ENCODE data around the gene GLCCI1. TPM values are rescaled to one million over a fixed set of nuclear protein-coding genes. Genes with fewer than 3 reads are reported as not detected.

The GLCCI1 gene
- total RNA-seq, 1 donor, result 6.9 TPM

- no peak overlapping the region for H3K4me3 ChIP-seq (ENCODE audit: low read depth, low read length)
- no peak for TF ChIP-seq CTCF (IDR thresholded peaks at IDR 0.05; ENCODE audit: insufficient read depth, low read depth, low read length)
- no peak for DNase-seq (ENCODE audit: low read depth)
Measured at GRCh38 chr7:8103282-8103681, 134.7 kb downstream of the GLCCI1 start.

- no peak for DNase-seq (ENCODE audit: low read depth)
- H3K4me3 ChIP-seq (ENCODE audit: low read depth, low read length), result no peak overlapping the region
- no peak for TF ChIP-seq CTCF (IDR thresholded peaks at IDR 0.05; ENCODE audit: insufficient read depth, low read depth, low read length)
Measured at GRCh38 chr7:8105449-8106095, 137.0 kb downstream of the GLCCI1 start.

GRCh38 chr7:8109196-8110022, 140.8 kb downstream of the GLCCI1 start:
- peak; percentile 13 for DNase-seq (ENCODE audit: low read depth)
- H3K4me3 ChIP-seq (ENCODE audit: low read depth, low read length), result no peak overlapping the region
- TF ChIP-seq CTCF (IDR thresholded peaks at IDR 0.05; ENCODE audit: insufficient read depth, low read depth, low read length), result no peak

GRCh38 chr7:8111282-8111960, 142.8 kb downstream of the GLCCI1 start:
- TF ChIP-seq CTCF (IDR thresholded peaks at IDR 0.05; ENCODE audit: insufficient read depth, low read depth, low read length), result no peak
- no peak for DNase-seq (ENCODE audit: low read depth)
- H3K4me3 ChIP-seq (ENCODE audit: low read depth, low read length), result no peak overlapping the region

GRCh38 chr7:8112685-8113084, 144.1 kb downstream of the GLCCI1 start:
- no peak for TF ChIP-seq CTCF (IDR thresholded peaks at IDR 0.05; ENCODE audit: insufficient read depth, low read depth, low read length)
- no peak for DNase-seq (ENCODE audit: low read depth)
- H3K4me3 ChIP-seq (ENCODE audit: low read depth, low read length), result no peak overlapping the region

GRCh38 chr7:8113184-8113583, 144.6 kb downstream of the GLCCI1 start:
- TF ChIP-seq CTCF (IDR thresholded peaks at IDR 0.05; ENCODE audit: insufficient read depth, low read depth, low read length), result no peak
- DNase-seq (ENCODE audit: low read depth), result no peak

More at GRCh38 chr7:8113184-8113583, 144.6 kb downstream of the GLCCI1 start:
- H3K4me3 ChIP-seq (ENCODE audit: low read depth, low read length), result no peak overlapping the region
